VCaP (cell line): Measurements from ENCODE around the gene RALGPS2.

Experiments
- H3K27ac ChIP-seq: fragments of 450-650 bp; 2 replicates; pipeline ENCODE4 v1.5.1; 2017
- TF ChIP-seq, protein P1 (sequence below): fragments of 450-650 bp; conservative IDR thresholded peaks from 2 replicates; pipeline ENCODE4 v1.5.1; 2017; ENCODE audit warnings: mild to moderate bottlenecking, moderate library complexity

RALGPS2 gene

GRCh38 chr1:178954937-178955336 lies 229.9 kb downstream of the RALGPS2 start:
- no peak overlapping the region for H3K27ac ChIP-seq
- TF ChIP-seq, protein P1, sequence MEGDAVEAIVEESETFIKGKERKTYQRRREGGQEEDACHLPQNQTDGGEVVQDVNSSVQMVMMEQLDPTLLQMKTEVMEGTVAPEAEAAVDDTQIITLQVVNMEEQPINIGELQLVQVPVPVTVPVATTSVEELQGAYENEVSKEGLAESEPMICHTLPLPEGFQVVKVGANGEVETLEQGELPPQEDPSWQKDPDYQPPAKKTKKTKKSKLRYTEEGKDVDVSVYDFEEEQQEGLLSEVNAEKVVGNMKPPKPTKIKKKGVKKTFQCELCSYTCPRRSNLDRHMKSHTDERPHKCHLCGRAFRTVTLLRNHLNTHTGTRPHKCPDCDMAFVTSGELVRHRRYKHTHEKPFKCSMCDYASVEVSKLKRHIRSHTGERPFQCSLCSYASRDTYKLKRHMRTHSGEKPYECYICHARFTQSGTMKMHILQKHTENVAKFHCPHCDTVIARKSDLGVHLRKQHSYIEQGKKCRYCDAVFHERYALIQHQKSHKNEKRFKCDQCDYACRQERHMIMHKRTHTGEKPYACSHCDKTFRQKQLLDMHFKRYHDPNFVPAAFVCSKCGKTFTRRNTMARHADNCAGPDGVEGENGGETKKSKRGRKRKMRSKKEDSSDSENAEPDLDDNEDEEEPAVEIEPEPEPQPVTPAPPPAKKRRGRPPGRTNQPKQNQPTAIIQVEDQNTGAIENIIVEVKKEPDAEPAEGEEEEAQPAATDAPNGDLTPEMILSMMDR = no peak

DNA sequence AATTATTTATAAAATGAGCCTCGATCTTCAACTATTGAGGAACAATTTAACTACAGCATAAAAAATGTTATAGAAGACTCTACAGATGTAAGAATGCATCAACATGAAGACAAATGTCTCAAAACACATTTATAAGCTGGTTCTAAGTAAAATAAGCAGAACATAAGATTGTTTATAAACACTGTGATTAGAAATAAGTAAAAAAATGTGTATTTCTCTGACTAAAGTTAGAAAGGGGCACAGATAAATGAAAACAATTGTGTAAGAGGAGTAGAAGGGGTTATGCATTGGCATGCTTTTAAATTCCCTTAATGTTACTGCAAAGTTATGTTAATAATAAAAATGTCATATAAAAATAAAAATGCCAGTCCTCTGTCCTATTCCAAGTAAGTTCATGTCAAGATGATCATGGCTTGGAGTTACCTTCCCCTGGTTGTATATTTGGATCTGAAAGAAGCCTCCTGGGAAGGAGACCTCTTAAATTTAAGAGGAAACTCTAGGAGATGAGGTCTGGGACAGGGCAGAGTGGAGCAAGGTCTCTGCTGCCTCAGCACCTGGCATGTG lies 230.4 kb downstream of the RALGPS2 start:
- TF ChIP-seq, protein P1 = no peak
- no peak overlapping the region for H3K27ac ChIP-seq

DNA sequence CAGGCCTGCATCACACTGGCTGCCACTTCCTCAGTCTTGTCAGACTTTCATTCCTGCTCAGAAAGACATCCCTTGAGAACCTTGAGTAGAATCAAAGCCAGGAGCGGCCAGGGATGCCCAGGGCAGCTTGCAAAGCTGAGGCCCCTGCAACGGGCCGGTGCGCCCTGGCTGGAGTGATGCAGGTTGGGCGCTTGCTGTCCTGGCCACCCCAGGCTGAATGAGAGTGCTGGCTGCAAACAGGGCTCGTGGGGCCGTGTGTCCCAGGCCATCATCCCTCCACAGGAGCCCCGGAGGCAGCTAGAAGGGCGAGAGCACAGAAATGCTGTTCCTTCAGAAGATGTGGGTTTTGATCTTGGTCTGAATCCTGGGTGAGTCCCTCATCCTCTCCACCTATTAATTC lies 233.4 kb downstream of the RALGPS2 start:
- no peak overlapping the region for H3K27ac ChIP-seq
- TF ChIP-seq, protein P1 = no peak

- no peak overlapping the region for H3K27ac ChIP-seq
- TF ChIP-seq, protein P1 = no peak
These were observed 234.8 kb downstream of the RALGPS2 start for GRCh38 chr1:178959543-178960460.

DNA sequence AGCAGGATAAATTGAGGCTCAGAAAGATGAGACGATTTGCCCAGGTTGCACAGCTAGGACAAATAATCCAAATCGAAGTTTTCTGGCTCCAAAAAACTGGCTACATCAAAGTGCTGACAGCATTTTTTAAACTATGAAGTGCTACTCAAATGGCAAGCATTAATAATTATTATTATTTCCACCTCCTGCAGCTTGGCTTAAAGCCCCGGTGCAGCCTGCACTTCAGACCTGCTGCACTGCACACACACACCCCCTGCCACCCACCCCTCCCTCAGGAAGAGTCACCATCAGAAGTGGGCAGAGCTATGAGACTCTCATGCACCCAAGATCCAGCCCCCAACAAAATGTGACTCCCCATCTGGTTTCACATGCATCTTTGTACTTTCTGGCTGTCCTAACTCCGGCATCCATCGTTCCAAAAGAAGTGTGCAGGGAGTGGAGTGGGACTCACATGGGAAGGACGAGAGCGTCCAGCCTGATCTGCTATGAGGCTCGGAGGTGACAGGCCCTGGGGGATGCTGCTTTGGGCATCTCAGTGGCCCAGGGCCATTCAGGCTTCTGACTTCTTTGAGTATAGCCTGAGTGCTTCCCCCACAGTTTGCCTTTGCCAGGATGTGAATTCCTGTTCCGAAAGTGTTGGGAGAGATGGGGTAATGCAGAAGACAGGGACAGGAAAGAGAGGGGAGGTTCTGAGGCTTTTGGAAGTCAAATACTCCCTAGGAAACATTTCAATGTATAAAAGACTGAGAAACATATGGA lies 235.6 kb downstream of the RALGPS2 start:
- no peak overlapping the region for H3K27ac ChIP-seq
- TF ChIP-seq, protein P1 = no peak

DNA sequence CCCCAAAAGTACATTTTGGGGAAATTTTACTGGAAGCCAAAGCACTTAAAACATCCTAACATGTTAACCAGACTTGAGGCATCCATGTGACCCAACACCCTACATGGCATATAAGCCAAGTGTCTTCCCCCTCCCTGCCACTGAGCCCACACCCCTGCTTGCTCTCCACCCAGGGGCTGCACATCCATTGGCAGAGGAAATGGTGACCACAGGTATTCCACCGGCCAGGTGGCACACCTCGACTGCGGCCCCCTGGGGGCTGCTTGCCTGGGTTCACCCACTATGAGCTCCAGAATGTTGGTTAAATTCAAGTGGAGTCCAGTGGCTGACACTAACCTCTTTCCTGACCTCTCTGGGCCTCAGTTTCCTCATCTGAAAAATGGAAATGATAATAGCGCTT lies 236.3 kb downstream of the RALGPS2 start:
- TF ChIP-seq, protein P1 = no peak
- H3K27ac ChIP-seq = no peak overlapping the region

- no peak overlapping the region for H3K27ac ChIP-seq
- TF ChIP-seq, protein P1 = no peak
These were observed 236.8 kb downstream of the RALGPS2 start for GRCh38 chr1:178961868-178962267.
